Stimulated activated naive B cell treated with anti-CD40 and anti-IgM and Interleukin-4, amounts not matched to agents 10 μg/mL and 1 μg/mL and 100 μg/mL, for 72 hours (primary cell): ENCODE data around the gene PSME3IP1.
"Not testable (repeated sequence)": the region's sequence is repeated elsewhere in the genome, so short reads cannot be mapped to it uniquely, and the experiment has no call there.

Experiments
- ATAC-seq, 2 donors: fragments of 150-1000 bp; cut with Tn5 transposase; replicated peaks; 2 replicates each; pipeline ENCODE4 v1.10.0; 2021; ENCODE audit warnings: moderate library complexity in 1 of 2
- DNase-seq: peaks from one replicate; pipeline ENCODE4 v3.0.0; 2021
- H3K27ac Mint-ChIP-seq: one replicate; pipeline ENCODE4 v1.8.0; 2022; ENCODE audit warnings: mild to moderate bottlenecking, mixed read lengths
- H3K27me3 Mint-ChIP-seq, 2 donors: one replicate each; pipeline ENCODE4 v1.8.0; 2022; ENCODE audit warnings: mixed read lengths in 2 of 2
- H3K36me3 Mint-ChIP-seq, 2 donors: one replicate each; pipeline ENCODE4 v1.8.0; 2022; ENCODE audit warnings: mixed read lengths in 2 of 2, mild to moderate bottlenecking in 1 of 2
- H3K4me1 Mint-ChIP-seq, 2 donors: one replicate each; pipeline ENCODE4 v1.8.0; 2022; ENCODE audit warnings: mixed read lengths in 2 of 2, mild to moderate bottlenecking in 1 of 2
- H3K4me3 Mint-ChIP-seq, 2 donors: one replicate each; pipeline ENCODE4 v1.8.0; 2022; ENCODE audit warnings: mild to moderate bottlenecking in 2 of 2, mixed read lengths in 2 of 2, moderate library complexity in 1 of 2
- H3K9me3 Mint-ChIP-seq, 2 donors: one replicate each; pipeline ENCODE4 v1.8.0; 2022; ENCODE audit warnings: mixed read lengths in 2 of 2, mild to moderate bottlenecking in 1 of 2

Gene PSME3IP1

DNA sequence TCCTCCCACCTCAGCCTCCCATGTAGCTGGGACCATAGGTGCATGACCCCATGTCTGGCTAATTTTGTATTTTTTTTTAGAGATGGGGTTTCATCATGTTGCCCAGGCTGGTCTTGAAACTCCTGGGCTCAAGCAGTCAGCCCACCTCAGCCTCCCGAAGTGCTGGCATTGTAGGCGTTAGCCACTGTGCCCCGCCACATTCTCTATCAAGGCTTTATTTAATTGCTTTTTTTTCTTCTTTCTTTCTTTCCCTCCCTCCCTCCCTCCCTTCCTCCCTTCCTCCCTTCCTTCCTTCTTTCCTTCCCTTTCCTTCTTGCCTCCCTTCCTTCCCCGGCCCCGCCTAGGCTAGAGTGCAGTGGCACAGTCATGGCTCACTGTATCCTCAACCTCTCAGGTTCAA is 23.9 kb upstream of the PSME3IP1 start:
- H3K27ac Mint-ChIP-seq = no peak overlapping the region
- H3K27me3 Mint-ChIP-seq = no peaks in the 10 kb centered on the region
- H3K4me1 Mint-ChIP-seq = peaks cover 0 to 1% of the 10 kb centered on the region in 2 donors
- peaks cover 32 to 49% of the 10 kb centered on the region in 2 donors for H3K36me3 Mint-ChIP-seq
- DNase-seq = no peak
- no peak overlapping the region for H3K4me3 Mint-ChIP-seq
- ATAC-seq = no peak
- peaks cover 0 to under 1% of the 10 kb centered on the region in 2 donors for H3K9me3 Mint-ChIP-seq

GRCh38 chr16:57208926-57209325 is 23.1 kb upstream of the PSME3IP1 start:
- Mint-ChIP-seq H3K4me1 (peaks cover 0 to 1% of the 10 kb centered on the region in 2 donors), H3K36me3 (peaks cover 27 to 44% of the 10 kb centered on the region in 2 donors), H3K4me3 (no peak overlapping the region), H3K9me3 (no peaks in the 10 kb centered on the region), H3K27me3 (no peaks in the 10 kb centered on the region), H3K27ac (no peak overlapping the region)
- DNase-seq (no peak), ATAC-seq (no peak)

DNA sequence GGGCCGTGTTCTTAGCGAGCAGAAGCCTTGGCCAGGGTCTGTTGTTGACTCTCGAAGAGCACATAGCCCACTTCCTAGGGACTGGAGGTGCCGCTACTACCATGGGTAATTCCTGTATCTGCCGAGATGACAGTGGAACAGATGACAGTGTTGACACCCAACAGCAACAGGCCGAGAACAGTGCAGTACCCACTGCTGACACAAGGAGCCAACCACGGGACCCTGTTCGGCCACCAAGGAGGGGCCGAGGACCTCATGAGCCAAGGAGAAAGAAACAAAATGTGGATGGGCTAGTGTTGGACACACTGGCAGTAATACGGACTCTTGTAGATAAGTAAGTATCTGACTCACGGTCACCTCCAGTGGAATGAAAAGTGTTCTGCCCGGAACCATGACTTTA is 18.8 kb upstream of the PSME3IP1 start:
- DNase-seq = no peak
- H3K9me3 Mint-ChIP-seq = no peaks in the 10 kb centered on the region
- H3K27me3 Mint-ChIP-seq = no peaks in the 10 kb centered on the region
- ATAC-seq = no peak
- peaks cover 17 to 27% of the 10 kb centered on the region in 2 donors for H3K36me3 Mint-ChIP-seq
- H3K4me3 Mint-ChIP-seq = no peak overlapping the region
- H3K4me1 Mint-ChIP-seq = peaks cover 4 to 7% of the 10 kb centered on the region in 2 donors
- H3K27ac Mint-ChIP-seq = peak overlapping the region; percentile 9

DNA sequence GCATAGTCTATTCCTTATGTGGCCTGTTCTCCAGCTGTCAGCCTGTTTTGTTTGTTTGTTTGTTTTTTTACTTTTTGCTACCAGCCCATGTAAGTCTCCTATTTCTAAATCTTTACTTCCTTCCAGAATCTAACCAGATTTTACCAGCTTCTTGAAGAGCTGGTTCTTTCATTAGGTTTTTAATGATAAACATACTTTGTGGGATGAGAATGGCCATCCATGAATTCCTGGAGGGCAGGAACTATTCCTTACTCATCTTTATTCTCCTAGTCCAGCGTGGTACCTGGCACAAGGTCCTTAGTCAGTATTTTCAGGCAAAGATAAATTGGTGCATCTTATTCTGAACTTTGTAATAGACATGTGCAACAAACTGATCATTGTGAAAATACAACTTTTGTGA is 17.6 kb upstream of the PSME3IP1 start:
- no peak overlapping the region for H3K27ac Mint-ChIP-seq
- H3K27me3 Mint-ChIP-seq = no peaks in the 10 kb centered on the region
- ATAC-seq (no peak), DNase-seq (no peak)
- H3K36me3 Mint-ChIP-seq = peaks cover 13 to 30% of the 10 kb centered on the region in 2 donors
- peaks cover 9 to 14% of the 10 kb centered on the region in 2 donors for H3K4me1 Mint-ChIP-seq
- no peaks in the 10 kb centered on the region for H3K9me3 Mint-ChIP-seq
- no peak overlapping the region for H3K4me3 Mint-ChIP-seq

GRCh38 chr16:57202095-57202886 is 16.5 kb upstream of the PSME3IP1 start:
- Mint-ChIP-seq H3K4me1 (peaks cover 9 to 16% of the 10 kb centered on the region in 2 donors), H3K27ac (no peak overlapping the region), H3K27me3 (no peaks in the 10 kb centered on the region)

GRCh38 chr16:57200926-57201325 is 15.1 kb upstream of the PSME3IP1 start:
- ATAC-seq, H3K27ac Mint-ChIP-seq, DNase-seq, H3K27me3 Mint-ChIP-seq, H3K9me3 Mint-ChIP-seq, H3K4me3 Mint-ChIP-seq: not testable (repeated sequence)
- Mint-ChIP-seq H3K36me3 (peaks cover 9 to 34% of the 10 kb centered on the region in 2 donors), H3K4me1 (peaks cover 11 to 16% of the 10 kb centered on the region in 2 donors)

More at GRCh38 chr16:57202095-57202886, 16.5 kb upstream of the PSME3IP1 start:
- peaks cover 7 to 26% of the 10 kb centered on the region in 2 donors for H3K36me3 Mint-ChIP-seq
- no peaks in the 10 kb centered on the region for H3K9me3 Mint-ChIP-seq
- ATAC-seq (no peak), DNase-seq (no peak)
- H3K4me3 Mint-ChIP-seq = no peak overlapping the region

GRCh38 chr16:57200321-57200720 is 14.5 kb upstream of the PSME3IP1 start:
- DNase-seq, ATAC-seq, H3K4me3 Mint-ChIP-seq, H3K27ac Mint-ChIP-seq, H3K27me3 Mint-ChIP-seq, H3K9me3 Mint-ChIP-seq: not testable (repeated sequence)
- peaks cover 11 to 16% of the 10 kb centered on the region in 2 donors for H3K4me1 Mint-ChIP-seq
- H3K36me3 Mint-ChIP-seq = peaks cover 8 to 32% of the 10 kb centered on the region in 2 donors

GRCh38 chr16:57196753-57197152 is 10.9 kb upstream of the PSME3IP1 start:
- Mint-ChIP-seq H3K27me3 (no peaks in the 10 kb centered on the region), H3K4me1 (peaks cover 10 to 34% of the 10 kb centered on the region in 2 donors), H3K9me3 (no peaks in the 10 kb centered on the region), H3K4me3 (no peak overlapping the region), H3K27ac (no peak overlapping the region), H3K36me3 (peaks cover 5 to 24% of the 10 kb centered on the region in 2 donors)
- DNase-seq = no peak
- no peak for ATAC-seq

GRCh38 chr16:57196286-57196685 is 10.4 kb upstream of the PSME3IP1 start:
- no peak overlapping the region for H3K4me3 Mint-ChIP-seq
- H3K27ac Mint-ChIP-seq = no peak overlapping the region
- no peaks in the 10 kb centered on the region for H3K27me3 Mint-ChIP-seq
- peaks cover 5 to 21% of the 10 kb centered on the region in 2 donors for H3K36me3 Mint-ChIP-seq
- DNase-seq = no peak
- peaks cover 10 to 34% of the 10 kb centered on the region in 2 donors for H3K4me1 Mint-ChIP-seq
- no peak for ATAC-seq
- H3K9me3 Mint-ChIP-seq = no peaks in the 10 kb centered on the region

DNA sequence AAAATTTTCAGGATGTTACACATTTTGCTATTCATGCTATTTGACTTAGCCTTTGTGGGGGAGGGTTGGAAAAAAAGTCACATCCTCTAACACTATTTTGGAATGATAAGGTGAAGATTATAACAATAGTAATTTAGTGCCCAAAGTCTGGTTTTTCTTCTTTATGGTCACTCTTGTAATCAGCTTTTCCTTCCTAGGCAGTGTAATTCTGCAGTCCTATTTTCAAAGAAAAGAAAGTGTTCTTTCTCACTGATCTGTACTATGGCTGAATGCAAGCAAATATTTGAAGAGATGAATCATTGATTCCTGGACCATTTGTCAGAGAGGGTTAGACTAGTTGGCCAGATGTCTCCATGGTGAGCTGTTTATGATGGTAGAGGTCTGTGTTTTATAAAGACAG is 8.7 kb upstream of the PSME3IP1 start:
- peaks cover 5 to 21% of the 10 kb centered on the region in 2 donors for H3K36me3 Mint-ChIP-seq
- H3K9me3 Mint-ChIP-seq = no peaks in the 10 kb centered on the region
- ATAC-seq = no peak
- peaks cover 12 to 40% of the 10 kb centered on the region in 2 donors for H3K4me1 Mint-ChIP-seq
- no peak overlapping the region for H3K4me3 Mint-ChIP-seq
- no peaks in the 10 kb centered on the region for H3K27me3 Mint-ChIP-seq
- no peak for DNase-seq
- H3K27ac Mint-ChIP-seq = no peak overlapping the region

DNA sequence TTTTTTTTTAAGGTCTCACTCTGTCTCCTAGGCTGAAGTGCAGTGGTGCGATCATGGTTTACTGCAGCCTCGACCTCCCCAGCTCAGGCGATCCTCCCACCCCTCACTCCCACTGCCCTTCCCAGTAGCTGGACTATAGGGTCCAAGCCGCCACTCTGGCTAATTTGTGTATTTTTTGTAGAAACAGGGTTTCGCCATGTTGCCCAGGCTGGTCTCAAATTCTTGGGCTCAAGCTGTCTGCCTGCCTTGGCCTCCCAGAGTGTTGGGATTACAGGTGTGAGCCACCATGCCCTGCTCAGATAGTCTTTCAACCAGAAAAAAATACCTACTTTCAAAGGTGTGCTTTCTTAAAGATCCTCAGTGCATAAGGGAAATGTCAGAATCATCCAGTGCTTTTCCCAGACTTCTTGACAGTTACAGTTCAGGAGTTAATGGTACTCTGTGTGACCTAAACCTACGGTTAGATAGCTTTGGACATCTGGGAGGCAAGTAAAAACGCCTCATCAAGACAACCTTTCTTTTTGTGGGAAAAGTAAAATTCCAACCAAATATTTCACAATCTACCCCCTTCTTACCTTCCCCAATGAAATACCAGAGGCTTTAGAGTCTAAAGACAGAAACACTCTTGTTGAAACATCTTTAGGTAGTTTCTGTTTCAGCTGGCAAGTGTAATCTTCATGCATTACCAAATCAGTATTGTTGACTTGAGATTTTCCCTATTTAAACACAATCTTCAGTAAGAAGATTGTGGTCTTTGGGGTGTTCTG is 7.1 kb upstream of the PSME3IP1 start:
- H3K4me3 Mint-ChIP-seq = no peak overlapping the region
- no peaks in the 10 kb centered on the region for H3K9me3 Mint-ChIP-seq
- H3K27ac Mint-ChIP-seq = no peak overlapping the region
- no peak for ATAC-seq
- no peaks in the 10 kb centered on the region for H3K27me3 Mint-ChIP-seq
- peaks cover 10 to 17% of the 10 kb centered on the region in 2 donors for H3K36me3 Mint-ChIP-seq
- peaks cover 14 to 45% of the 10 kb centered on the region in 2 donors for H3K4me1 Mint-ChIP-seq
- DNase-seq = no peak

GRCh38 chr16:57192146-57192545 is 6.3 kb upstream of the PSME3IP1 start:
- H3K9me3 Mint-ChIP-seq = no peaks in the 10 kb centered on the region
- H3K27me3 Mint-ChIP-seq = no peaks in the 10 kb centered on the region
- peaks cover 19 to 52% of the 10 kb centered on the region in 2 donors for H3K4me1 Mint-ChIP-seq
- no peak for ATAC-seq
- no peak overlapping the region for H3K27ac Mint-ChIP-seq
- no peak overlapping the region for H3K4me3 Mint-ChIP-seq
- peaks cover 9 to 17% of the 10 kb centered on the region in 2 donors for H3K36me3 Mint-ChIP-seq
- no peak for DNase-seq

DNA sequence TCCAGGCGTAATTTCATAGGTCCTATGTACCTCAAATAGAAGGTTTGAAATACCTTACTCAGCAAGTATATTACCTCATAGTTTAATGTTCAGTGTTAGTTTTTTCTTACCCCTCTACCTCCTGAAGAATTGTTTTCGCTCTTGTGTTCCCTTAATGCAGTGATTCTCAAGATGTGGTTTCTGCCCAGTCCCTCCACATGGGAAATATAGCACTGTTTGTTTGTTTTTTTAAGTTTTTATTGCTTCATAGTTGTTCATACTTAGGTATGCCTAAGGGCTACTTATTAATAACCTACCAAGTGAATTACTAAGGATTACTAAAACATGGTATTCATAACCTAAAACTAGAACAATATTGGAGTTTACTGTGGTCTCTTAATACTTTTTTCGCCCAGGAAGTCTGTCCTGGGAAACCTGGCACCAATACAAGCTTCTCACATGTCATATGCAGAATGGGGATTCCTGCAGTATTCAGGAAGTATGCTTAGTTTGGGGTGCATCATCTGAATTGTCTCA is 5.3 kb upstream of the PSME3IP1 start:
- ATAC-seq = no peak
- Mint-ChIP-seq H3K36me3 (peaks cover 12 to 16% of the 10 kb centered on the region in 2 donors), H3K27me3 (no peaks in the 10 kb centered on the region), H3K4me1 (peaks cover 17 to 58% of the 10 kb centered on the region in 2 donors), H3K4me3 (no peak overlapping the region), H3K9me3 (no peaks in the 10 kb centered on the region), H3K27ac (no peak overlapping the region)
- no peak for DNase-seq

GRCh38 chr16:57190136-57190535 is 4.3 kb upstream of the PSME3IP1 start:
- Mint-ChIP-seq H3K4me1 (peaks cover 18 to 60% of the 10 kb centered on the region in 2 donors), H3K27me3 (no peaks in the 10 kb centered on the region), H3K36me3 (peaks cover 11 to 17% of the 10 kb centered on the region in 2 donors), H3K27ac (no peak overlapping the region), H3K9me3 (no peaks in the 10 kb centered on the region), H3K4me3 (no peak overlapping the region)
- DNase-seq (no peak), ATAC-seq (no peak)
